Lung (tissue), 13 donors: Measurements from ENCODE around the gene ZBED6. TPM values are rescaled to one million over a fixed set of nuclear protein-coding genes. Genes with fewer than 3 reads are reported as not detected.

Experiments used
- ATAC-seq: fragments of 200-7000 bp; cut with Tn5 transposase; one replicate; pipeline ENCODE4 v1.9.1; 2020; ENCODE audit warnings: moderate number of reproducible peaks; ENCODE audit not compliant: insufficient read depth, low FRiP score
- DNase-seq, 3 donors: peaks; one replicate each; pipeline ENCODE4 v3.0.0-alpha.2; 2013 to 2017
- H3K27ac ChIP-seq, 2 donors: one replicate each; pipeline ENCODE4 v1.5.1; 2013; ENCODE audit warnings: mild to moderate bottlenecking in 2 of 2, moderate library complexity in 2 of 2, control low read depth in 1 of 2, inconsistent platforms in 1 of 2, low read depth in 1 of 2, low read length in 1 of 2
- H3K27me3 ChIP-seq, 3 donors: one replicate each; pipeline ENCODE4 v1.5.1; 2013; ENCODE audit warnings: low read length in 2 of 3; ENCODE audit not compliant: control insufficient read depth in 3 of 3, insufficient read depth in 3 of 3
- H3K36me3 ChIP-seq, 4 donors: one replicate each; pipeline ENCODE4 v1.5.1; 2013; ENCODE audit warnings: low read length in 4 of 4, mild to moderate bottlenecking in 1 of 4, moderate library complexity in 1 of 4; ENCODE audit not compliant: control insufficient read depth in 4 of 4, insufficient read depth in 4 of 4
- H3K4me1 ChIP-seq, 5 donors: one replicate each; pipeline ENCODE4 v1.5.1; 2013; ENCODE audit warnings: low read length in 5 of 5, mild to moderate bottlenecking in 2 of 5, moderate library complexity in 1 of 5; ENCODE audit not compliant: control insufficient read depth in 5 of 5, insufficient read depth in 5 of 5
- H3K4me3 ChIP-seq: one replicate; pipeline ENCODE4 v1.5.1; 2013; ENCODE audit warnings: mild to moderate bottlenecking, control low read depth, moderate library complexity
- H3K9ac ChIP-seq, 2 donors: one replicate each; pipeline ENCODE4 v1.5.1; 2013; ENCODE audit warnings: low read length in 2 of 2, control low read depth in 1 of 2; ENCODE audit not compliant: insufficient read depth in 1 of 2
- H3K9me3 ChIP-seq, 4 donors: one replicate each; pipeline ENCODE4 v1.5.1; 2013; ENCODE audit warnings: low read length in 3 of 4, mild to moderate bottlenecking in 1 of 4, moderate library complexity in 1 of 4; ENCODE audit not compliant: control insufficient read depth in 4 of 4, insufficient read depth in 3 of 4
- CTCF ChIP-seq: IDR thresholded peaks from 2 replicates; pipeline ENCODE4 v1.5.1; 2012; ENCODE audit warnings: mild to moderate bottlenecking; ENCODE audit errors: control extremely low read depth, extremely low read depth
- whole genome bisulfite sequencing, 2 donors: extraction: QIAGEN DNeasy Blood & Tissue Kit; methylation state at CpG; one replicate each; pipeline ENCODE4 v1.1.7; 2013; 5-methylcytosine and 5-hydroxymethylcytosine counted together
- polyA plus RNA-seq, 2 donors: library from polyadenylated mRNA; stranded (reverse); fragments of 200-250 nt; gene quantifications; one replicate each; pipeline ENCODE4 v1.2.1, GENCODE V29; 2013
- small RNA-seq: library from RNA; depleted of rRNA; stranded (forward); fragments of <200 nt; gene quantifications from one replicate; pipeline ENCODE3, GENCODE V24; 2014; ENCODE audit warnings: low replicate concordance
- total RNA-seq, 2 donors: library from RNA; depleted of rRNA in 1 of 2; stranded (reverse); fragments of >200 nt in 1 of 2; gene quantifications; one replicate each; pipeline ENCODE4 v1.2.1, GENCODE V29; 2014 to 2021
- donor health status: control.
- donor health status: control.
- donor health status: Bipolar disorder and iron deficiency.
- donor health status: healthy.
- donor health status: DM: yes; HTN: yes; CAD: no.

ZBED6 gene
- total and polyA plus RNA-seq, 4 donors = 1.4 to 27.1 (median 11.9) TPM

GRCh38 chr1:203843435-203843834 is 48.0 kb downstream of the ZBED6 start:
- Histone ChIP-seq H3K9me3 (no peaks in the 10 kb centered on the region), H3K4me3 (no peak overlapping the region), H3K36me3 (peaks cover 16 to 38% (median 26%) of the 10 kb centered on the region in 4 donors), H3K27me3 (no peaks in the 10 kb centered on the region), H3K4me1 (no peaks in the 10 kb centered on the region), H3K9ac (no peak overlapping the region), H3K27ac (no peak overlapping the region)
- 94% methylated on average over 1 of the region's 1 CpG for WGBS, 2 donors
- TF ChIP-seq CTCF = no peak
- DNase-seq = no peak
- no peak for ATAC-seq

Small RNAs within 50 kb of the gene (small RNA-seq; reads per million reads assigned to genes)
- 0.42 reads per million, percentile 53 among the genes with 10 or more reads in this experiment for gene ZC3H11A

Other genes starting within 250 kb of the ZBED6 start
- gene ATP2B4, start 168.8 kb upstream of the ZBED6 start, total RNA-seq = 100 to 1,000 TPM in 1 of 2 donors, 10 to 100 TPM in 1; 99.6 to 145 TPM
- 10 to 100 TPM; 35.9 to 53.1 TPM for gene ATP2B4, start 168.8 kb upstream of the ZBED6 start, polyA plus RNA-seq
- gene LAX1, start 30.4 kb upstream of the ZBED6 start, total RNA-seq = 1 to 10 TPM; 1.0 to 2.4 TPM
- gene LAX1, start 30.4 kb upstream of the ZBED6 start, polyA plus RNA-seq = under 1 TPM; 0.26 to 0.55 TPM
- 100 to 1,000 TPM in 1 of 2 donors, 10 to 100 TPM in 1; 51.6 to 148 TPM for gene ZC3H11A, start within 50 bp of the ZBED6 start, total RNA-seq
- gene ZC3H11A, start within 50 bp of the ZBED6 start, polyA plus RNA-seq = 10 to 100 TPM; 34.9 to 41.2 TPM
- gene SNRPE, start 66.0 kb downstream of the ZBED6 start, total RNA-seq = 10 to 100 TPM; 43.4 to 71.7 TPM
- gene SNRPE, start 66.0 kb downstream of the ZBED6 start, polyA plus RNA-seq = 100 to 1,000 TPM in 1 of 2 donors, 10 to 100 TPM in 1; 98.2 to 109 TPM